Natural killer cell (primary cell): ENCODE measurements around the gene ATOH8. TPM values are rescaled to one million over a fixed set of nuclear protein-coding genes. Genes with fewer than 3 reads are reported as not detected.
"Not testable (repeated sequence)": the region's sequence is repeated elsewhere in the genome, so short reads cannot be mapped to it uniquely, and the experiment has no call there.

Source experiments
- ATAC-seq, 3 donors: fragments of 150-1000 bp in 2 of 3; fragments of 200-7000 bp in 1 of 3; cut with Tn5 transposase; 1 replicate in 1 of 3; 2 replicates in 2 of 3; pipeline ENCODE4 v1.10.0; 2021; ENCODE audit warnings: mild to moderate bottlenecking in 2 of 3, moderate library complexity in 2 of 3
- DNase-seq, 2 donors: peaks; one replicate each; pipeline versions ENCODE4 v3.0.0 to v3.0.0-alpha.2; 2013 to 2021; ENCODE audit warnings: mixed read lengths in 1 of 2
- H3K27ac ChIP-seq: one replicate; pipeline ENCODE4 v1.5.1; 2013; ENCODE audit warnings: mild to moderate bottlenecking, low read length
- H3K27me3 ChIP-seq: one replicate; pipeline ENCODE4 v1.6.1; 2013; ENCODE audit warnings: low read length; ENCODE audit not compliant: control insufficient read depth, insufficient read depth
- H3K36me3 ChIP-seq: one replicate; pipeline ENCODE4 v1.6.1; 2013; ENCODE audit warnings: low read length; ENCODE audit not compliant: control insufficient read depth, insufficient read depth
- H3K4me1 ChIP-seq: one replicate; pipeline ENCODE4 v1.6.1; 2013; ENCODE audit warnings: low read length; ENCODE audit not compliant: control insufficient read depth, insufficient read depth
- H3K4me3 ChIP-seq: one replicate; pipeline ENCODE4 v1.5.1; 2013; ENCODE audit warnings: low read length
- H3K9me3 ChIP-seq: one replicate; pipeline ENCODE4 v1.6.1; 2013; ENCODE audit warnings: low read length; ENCODE audit not compliant: control insufficient read depth, insufficient read depth
- H3K27ac Mint-ChIP-seq, 2 donors: one replicate each; pipeline ENCODE4 v1.8.0; 2022; ENCODE audit warnings: mild to moderate bottlenecking in 2 of 2, mixed read lengths in 2 of 2, moderate library complexity in 1 of 2
- H3K27me3 Mint-ChIP-seq, 2 donors: one replicate each; pipeline ENCODE4 v1.8.0; 2022; ENCODE audit warnings: low read depth in 2 of 2, mixed read lengths in 2 of 2
- H3K36me3 Mint-ChIP-seq: one replicate; pipeline ENCODE4 v1.8.0; 2022; ENCODE audit warnings: mixed read lengths
- H3K4me1 Mint-ChIP-seq, 2 donors: one replicate each; pipeline ENCODE4 v1.8.0; 2022; ENCODE audit warnings: mixed read lengths in 2 of 2
- H3K4me3 Mint-ChIP-seq: one replicate; pipeline ENCODE4 v1.8.0; 2022; ENCODE audit warnings: mild to moderate bottlenecking, moderate library complexity, mixed read lengths
- H3K9me3 Mint-ChIP-seq, 2 donors: one replicate each; pipeline ENCODE4 v1.8.0; 2022; ENCODE audit warnings: mixed read lengths in 2 of 2
- CTCF ChIP-seq: fragments of 200-600 bp; IDR thresholded peaks from one replicate; pipeline ENCODE4 v1.8.0; 2022; ENCODE audit warnings: antibody characterized with exemption
- WGBS: methylation state at CpG from one replicate; pipeline ENCODE4 v1.1.7; 2013; ENCODE audit warnings: missing lambda C conversion rate; ENCODE audit not compliant: insufficient coverage; 5-methylcytosine and 5-hydroxymethylcytosine counted together
- intact Hi-C: fragments of 100-400 bp; cut with micrococcal nuclease; formaldehyde crosslinking; loops from one replicate; pipeline ENCODE4 v1.14.2; 2022
- total RNA-seq, 4 donors: library from RNA; stranded (reverse); fragments of 120-200 nt in 1 of 4; gene quantifications; one replicate each; pipeline versions ENCODE4 v1.2.3 to v1.2.4, GENCODE V29; 2013 to 2022

The ATOH8 gene
- total RNA-seq, 3 donors from 2014 or later (not counting 1 experiment from before 2014, with no cell fraction given), result 0.23 TPM; not detected in 2

DNA sequence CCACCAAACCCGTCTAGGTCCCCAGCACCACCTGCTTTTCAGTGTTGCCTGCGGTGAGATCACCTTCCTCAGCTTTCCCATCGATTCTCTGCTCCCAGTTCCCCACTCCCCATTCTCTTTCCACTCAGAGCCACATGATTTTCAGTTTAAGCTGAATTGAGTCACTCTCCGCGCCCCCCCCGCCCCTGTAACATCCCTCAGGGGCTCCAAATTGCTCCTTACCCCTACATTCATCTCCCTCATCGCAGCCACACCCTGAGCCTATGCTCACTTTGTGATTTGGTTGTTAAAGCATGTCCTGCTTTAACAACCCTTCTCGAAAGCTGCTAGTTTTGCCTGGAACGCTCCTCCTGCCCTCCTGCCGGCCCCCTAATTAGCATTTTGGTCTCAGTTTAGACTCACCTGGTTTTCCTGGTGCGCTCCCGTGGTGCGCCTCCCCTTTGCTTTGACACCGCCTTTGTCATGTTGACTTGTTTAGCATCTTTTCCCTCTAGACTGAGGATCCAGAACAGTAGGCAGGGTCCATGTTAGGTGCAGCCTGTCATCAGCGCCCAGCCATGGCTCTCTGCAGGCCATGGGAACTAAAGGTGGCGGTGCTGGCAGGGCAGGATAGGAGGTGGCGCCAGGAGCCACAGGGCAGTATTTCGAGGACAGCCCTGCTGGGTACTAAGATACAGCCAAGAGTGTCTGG is 74.2 kb downstream of the ATOH8 start:
- Mint-ChIP-seq H3K36me3 (no peaks in the 10 kb centered on the region), H3K4me3 (no peak overlapping the region)
- WGBS, result 85% methylated on average over 18 of the region's 18 CpGs

DNA sequence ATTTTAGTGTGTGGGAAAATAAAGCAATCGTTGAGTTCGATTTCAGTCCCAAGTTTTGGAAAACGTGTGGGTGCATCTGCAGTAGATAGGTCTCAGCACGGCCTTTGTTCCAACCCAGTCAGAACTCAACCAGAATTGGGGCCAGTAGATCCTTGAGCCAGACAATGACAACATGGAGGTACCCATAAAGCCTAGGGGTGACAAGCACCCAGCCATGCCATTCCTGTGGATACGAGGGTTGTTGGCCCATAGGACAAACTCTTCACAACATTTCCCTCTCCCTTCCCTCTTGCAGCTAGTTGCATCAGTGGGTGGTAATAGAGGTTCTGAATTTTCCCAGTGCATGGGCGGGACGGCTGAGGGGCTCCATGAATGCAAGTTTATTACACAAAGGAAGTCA is 74.9 kb downstream of the ATOH8 start:
- no peak for DNase-seq
- ATAC-seq, result no peak
- no peaks in the 10 kb centered on the region for H3K9me3 Mint-ChIP-seq
- intact Hi-C loops, result no loop called here
- no peak overlapping the region for H3K4me3 ChIP-seq
- no peaks in the 10 kb centered on the region for H3K9me3 ChIP-seq
- H3K27ac ChIP-seq, result no peak overlapping the region
- H3K27me3 Mint-ChIP-seq, result no peaks in the 10 kb centered on the region
- WGBS, result 99% methylated on average over 5 of the region's 7 CpGs
- H3K4me3 Mint-ChIP-seq, result no peak overlapping the region
- H3K36me3 Mint-ChIP-seq, result no peaks in the 10 kb centered on the region
- H3K27ac Mint-ChIP-seq, result no peak overlapping the region
- no peaks in the 10 kb centered on the region for H3K27me3 ChIP-seq
- peaks cover 12% of the 10 kb centered on the region for H3K4me1 ChIP-seq
- TF ChIP-seq CTCF, result no peak
- peaks cover 19 to 21% of the 10 kb centered on the region in 2 donors for H3K4me1 Mint-ChIP-seq
- no peaks in the 10 kb centered on the region for H3K36me3 ChIP-seq

More for the DNA sequence above, 74.2 kb downstream of the ATOH8 start:
- Mint-ChIP-seq H3K4me1 (peaks cover 15 to 21% of the 10 kb centered on the region in 2 donors), H3K9me3 (no peaks in the 10 kb centered on the region), H3K27ac (peak overlapping the region; percentile 16 to 80), H3K27me3 (no peaks in the 10 kb centered on the region)
- Histone ChIP-seq H3K4me3 (no peak overlapping the region), H3K27ac (no peak overlapping the region), H3K4me1 (peaks cover 12% of the 10 kb centered on the region), H3K27me3 (no peaks in the 10 kb centered on the region), H3K36me3 (no peaks in the 10 kb centered on the region), H3K9me3 (no peaks in the 10 kb centered on the region)
- no peak for TF ChIP-seq CTCF
- ATAC-seq (no peak), DNase-seq (no peak)
- intact Hi-C loops, result loop anchor here (1.0 to 2.0 kb wide), 4 partner anchors 25 to 252 kb away; no protein-coding TSS in a partner anchor

GRCh38 chr2:85829394-85829793 is 75.6 kb downstream of the ATOH8 start:
- peaks cover 12% of the 10 kb centered on the region for H3K4me1 ChIP-seq
- H3K9me3 Mint-ChIP-seq, result not testable (repeated sequence)

DNA sequence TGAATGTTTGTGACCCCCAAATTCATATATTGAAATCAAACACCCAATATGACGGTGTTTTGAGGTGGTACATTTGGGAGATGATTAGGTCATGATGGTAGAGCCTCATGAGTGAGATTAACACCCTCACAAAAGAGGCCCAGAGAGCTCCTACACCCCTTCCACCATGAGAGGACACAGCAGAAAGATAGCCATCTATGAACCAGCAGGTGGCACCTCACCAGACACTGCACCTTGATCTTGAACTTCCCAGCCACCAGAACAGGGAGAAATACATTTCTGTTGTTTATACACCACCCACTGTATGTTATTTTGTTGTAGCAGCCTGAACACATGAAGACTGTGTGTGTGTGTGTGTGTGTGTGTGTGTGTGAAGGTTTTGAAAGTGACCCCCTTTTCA is 76.9 kb downstream of the ATOH8 start:
- no peaks in the 10 kb centered on the region for H3K9me3 Mint-ChIP-seq
- peaks cover 19 to 21% of the 10 kb centered on the region in 2 donors for H3K4me1 Mint-ChIP-seq
- ATAC-seq (peak; percentile 28 to 44 (median 33)), DNase-seq (peak in 1 of 2 donors; percentile 63)
- Histone ChIP-seq H3K4me3 (no peak overlapping the region), H3K4me1 (peaks cover 12% of the 10 kb centered on the region), H3K9me3 (no peaks in the 10 kb centered on the region), H3K27ac (no peak overlapping the region), H3K36me3 (no peaks in the 10 kb centered on the region), H3K27me3 (no peaks in the 10 kb centered on the region)
- no peak overlapping the region for H3K4me3 Mint-ChIP-seq
- no CpG with 5 or more reads among the region's 1 CpG for WGBS
- H3K27ac Mint-ChIP-seq, result peak overlapping the region in 1 of 2 donors; percentile 44
- H3K27me3 Mint-ChIP-seq, result no peaks in the 10 kb centered on the region
- intact Hi-C loops, result no loop called here
- no peaks in the 10 kb centered on the region for H3K36me3 Mint-ChIP-seq
- TF ChIP-seq CTCF, result peak; percentile 17

More at GRCh38 chr2:85829394-85829793, 75.6 kb downstream of the ATOH8 start:
- H3K9me3 ChIP-seq, H3K4me3 Mint-ChIP-seq, H3K27ac ChIP-seq, intact Hi-C loops, H3K27me3 ChIP-seq, H3K4me3 ChIP-seq, H3K27me3 Mint-ChIP-seq, H3K36me3 ChIP-seq, ATAC-seq, DNase-seq, H3K36me3 Mint-ChIP-seq: not testable (repeated sequence)
- Mint-ChIP-seq H3K4me1 (peaks cover 19 to 21% of the 10 kb centered on the region in 2 donors), H3K27ac (peak overlapping the region in 1 of 2 donors; percentile 18)
- WGBS, result 100% methylated on average over 1 of the region's 4 CpGs
